ENCODE results near the gene GTPBP8.
A peak's percentile ranks its signal among the peaks of the same experiment; 100 is the strongest.

Gene GTPBP8

GRCh38 chr3:112990672-112991602 is at the start of gene GTPBP8:
GTPBP8 (plus strand) TSS chr3:112990984; CDS start chr3:112991000, 16 bp downstream.
- DNase-seq: peak; percentile 85

GRCh38 chr3:112948346-112948838 is 42.4 kb upstream of the GTPBP8 start:
- DNase-seq: no peak

GRCh38 chr3:112956351-112956750 is 34.4 kb upstream of the GTPBP8 start:
- no peak for DNase-seq

- no peak for DNase-seq
Observed at GRCh38 chr3:112958811-112959560, 31.8 kb upstream of the GTPBP8 start.

- no peak for DNase-seq
Observed at GRCh38 chr3:112963683-112964082, 27.1 kb upstream of the GTPBP8 start.

- DNase-seq: no peak
Observed at GRCh38 chr3:112965656-112966055, 25.1 kb upstream of the GTPBP8 start.

- no peak for DNase-seq
Observed at GRCh38 chr3:112966633-112967032, 24.2 kb upstream of the GTPBP8 start.

- no peak for DNase-seq
Observed at GRCh38 chr3:112967425-112967824, 23.4 kb upstream of the GTPBP8 start.

GRCh38 chr3:112967828-112968227 is 23.0 kb upstream of the GTPBP8 start:
- no peak for DNase-seq

GRCh38 chr3:112972158-112972557 is 18.6 kb upstream of the GTPBP8 start:
- no peak for DNase-seq

GRCh38 chr3:112973325-112974177 is 17.2 kb upstream of the GTPBP8 start:
- DNase-seq: no peak

GRCh38 chr3:112974178-112974517 is 16.6 kb upstream of the GTPBP8 start:
- no peak for DNase-seq

- no peak for DNase-seq
Observed at GRCh38 chr3:112974894-112975293, 15.9 kb upstream of the GTPBP8 start, which contains the start of gene CD200R1. CD200R1 (minus strand) TSS chr3:112975103; CDS start chr3:112974857, 246 bp downstream.

GRCh38 chr3:112976001-112976400 is 14.8 kb upstream of the GTPBP8 start:
- no peak for DNase-seq

- DNase-seq: no peak
Observed at GRCh38 chr3:112976953-112977352, 13.8 kb upstream of the GTPBP8 start.

GRCh38 chr3:112979244-112979832 is 11.4 kb upstream of the GTPBP8 start:
- no peak for DNase-seq

- DNase-seq: no peak
Observed at GRCh38 chr3:112980080-112980479, 10.7 kb upstream of the GTPBP8 start.

- DNase-seq: no peak
Observed at GRCh38 chr3:112982710-112983109, 8.1 kb upstream of the GTPBP8 start.

- peak; percentile 14 for DNase-seq
Observed at GRCh38 chr3:112984485-112984884, 6.3 kb upstream of the GTPBP8 start.

- DNase-seq: no peak
Observed at GRCh38 chr3:112987710-112988334, 3.0 kb upstream of the GTPBP8 start.

GRCh38 chr3:112995800-112996199 is 5.0 kb downstream of the GTPBP8 start:
- DNase-seq: no peak

- DNase-seq: no peak
Observed at GRCh38 chr3:113000691-113001090, 9.9 kb downstream of the GTPBP8 start.
